ENCODE results near the gene ICA1. TPM values are rescaled to one million over a fixed set of nuclear protein-coding genes. Genes with fewer than 3 reads are reported as not detected.

Gene ICA1
- total RNA-seq, 1 experiment from 2014 or later: not detected

GRCh38 chr7:8146788-8147413, 115.1 kb downstream of the ICA1 start:
- Histone ChIP-seq H3K4me3 (no peak overlapping the region), H3K9me3 (replicated peaks) (no peaks in the 10 kb centered on the region), H3K27me3 (replicated peaks) (no peaks in the 10 kb centered on the region), H3K36me3 (no peaks in the 10 kb centered on the region), H3K4me1 (replicated peaks) (no peaks in the 10 kb centered on the region), H3K27ac (no peak overlapping the region)
- no peak for DNase-seq (ENCODE audit: low read depth in 1 of 2, low spot score in 2 of 2)

- Histone ChIP-seq H3K27me3 (replicated peaks) (no peaks in the 10 kb centered on the region), H3K36me3 (no peaks in the 10 kb centered on the region), H3K27ac (no peak overlapping the region), H3K4me3 (no peak overlapping the region), H3K4me1 (replicated peaks) (no peaks in the 10 kb centered on the region), H3K9me3 (replicated peaks) (no peaks in the 10 kb centered on the region)
- no peak for DNase-seq (ENCODE audit: low read depth in 1 of 2, low spot score in 2 of 2)
These were observed 115.7 kb downstream of the ICA1 start for GRCh38 chr7:8146106-8146787.

- H3K27ac ChIP-seq: no peak overlapping the region
- H3K4me1 ChIP-seq (replicated peaks): no peaks in the 10 kb centered on the region
- no peak for DNase-seq (ENCODE audit: low read depth in 1 of 2, low spot score in 2 of 2)
- no peaks in the 10 kb centered on the region for H3K36me3 ChIP-seq
- H3K9me3 ChIP-seq (replicated peaks): no peaks in the 10 kb centered on the region
- H3K4me3 ChIP-seq: no peak overlapping the region
- H3K27me3 ChIP-seq (replicated peaks): no peaks in the 10 kb centered on the region
These were observed 117.1 kb downstream of the ICA1 start for GRCh38 chr7:8144856-8145255.

GRCh38 chr7:8143151-8143874, 118.7 kb downstream of the ICA1 start:
- Histone ChIP-seq H3K9me3 (replicated peaks) (no peaks in the 10 kb centered on the region), H3K36me3 (no peaks in the 10 kb centered on the region), H3K4me1 (replicated peaks) (no peaks in the 10 kb centered on the region), H3K27ac (no peak overlapping the region), H3K4me3 (no peak overlapping the region), H3K27me3 (replicated peaks) (no peaks in the 10 kb centered on the region)
- DNase-seq (ENCODE audit: low read depth in 1 of 2, low spot score in 2 of 2): no peak

- DNase-seq (ENCODE audit: low read depth in 1 of 2, low spot score in 2 of 2): no peak
- no peaks in the 10 kb centered on the region for H3K4me1 ChIP-seq (replicated peaks)
- H3K4me3 ChIP-seq: no peak overlapping the region
- H3K36me3 ChIP-seq: no peaks in the 10 kb centered on the region
- no peaks in the 10 kb centered on the region for H3K9me3 ChIP-seq (replicated peaks)
- no peak overlapping the region for H3K27ac ChIP-seq
- no peaks in the 10 kb centered on the region for H3K27me3 ChIP-seq (replicated peaks)
These were observed 119.5 kb downstream of the ICA1 start for GRCh38 chr7:8142477-8142876.

GRCh38 chr7:8141070-8141469, 120.9 kb downstream of the ICA1 start:
- H3K27ac ChIP-seq: no peak overlapping the region
- no peak for DNase-seq (ENCODE audit: low read depth in 1 of 2, low spot score in 2 of 2)
- no peaks in the 10 kb centered on the region for H3K4me1 ChIP-seq (replicated peaks)
- H3K9me3 ChIP-seq (replicated peaks): no peaks in the 10 kb centered on the region
- no peak overlapping the region for H3K4me3 ChIP-seq
- H3K27me3 ChIP-seq (replicated peaks): no peaks in the 10 kb centered on the region
- no peaks in the 10 kb centered on the region for H3K36me3 ChIP-seq

- no peak overlapping the region for H3K4me3 ChIP-seq
- no peaks in the 10 kb centered on the region for H3K4me1 ChIP-seq (replicated peaks)
- no peak overlapping the region for H3K27ac ChIP-seq
- DNase-seq (ENCODE audit: low read depth in 1 of 2, low spot score in 2 of 2): no peak
- no peaks in the 10 kb centered on the region for H3K27me3 ChIP-seq (replicated peaks)
- H3K36me3 ChIP-seq: no peaks in the 10 kb centered on the region
- H3K9me3 ChIP-seq (replicated peaks): no peaks in the 10 kb centered on the region
These were observed 125.8 kb downstream of the ICA1 start for GRCh38 chr7:8136051-8136730.

GRCh38 chr7:8135417-8135816, 126.5 kb downstream of the ICA1 start:
- H3K9me3 ChIP-seq (replicated peaks): no peaks in the 10 kb centered on the region
- no peak overlapping the region for H3K27ac ChIP-seq
- DNase-seq (ENCODE audit: low read depth in 1 of 2, low spot score in 2 of 2): no peak
- no peaks in the 10 kb centered on the region for H3K27me3 ChIP-seq (replicated peaks)
- H3K4me3 ChIP-seq: no peak overlapping the region
- no peaks in the 10 kb centered on the region for H3K4me1 ChIP-seq (replicated peaks)
- no peaks in the 10 kb centered on the region for H3K36me3 ChIP-seq

GRCh38 chr7:8134089-8134733, 127.8 kb downstream of the ICA1 start:
- Histone ChIP-seq H3K4me1 (replicated peaks) (no peaks in the 10 kb centered on the region), H3K4me3 (no peak overlapping the region), H3K27ac (no peak overlapping the region), H3K9me3 (replicated peaks) (no peaks in the 10 kb centered on the region), H3K36me3 (no peaks in the 10 kb centered on the region), H3K27me3 (replicated peaks) (no peaks in the 10 kb centered on the region)
- no peak for DNase-seq (ENCODE audit: low read depth in 1 of 2, low spot score in 2 of 2)

GRCh38 chr7:8133188-8133848, 128.6 kb downstream of the ICA1 start:
- Histone ChIP-seq H3K4me1 (replicated peaks) (no peaks in the 10 kb centered on the region), H3K27me3 (replicated peaks) (no peaks in the 10 kb centered on the region), H3K36me3 (no peaks in the 10 kb centered on the region), H3K4me3 (no peak overlapping the region), H3K27ac (no peak overlapping the region), H3K9me3 (replicated peaks) (no peaks in the 10 kb centered on the region)
- no peak for DNase-seq (ENCODE audit: low read depth in 1 of 2, low spot score in 2 of 2)

GRCh38 chr7:8131694-8132605, 130.0 kb downstream of the ICA1 start:
- Histone ChIP-seq H3K9me3 (replicated peaks) (no peaks in the 10 kb centered on the region), H3K4me3 (no peak overlapping the region), H3K27ac (no peak overlapping the region), H3K4me1 (replicated peaks) (no peaks in the 10 kb centered on the region), H3K27me3 (replicated peaks) (no peaks in the 10 kb centered on the region), H3K36me3 (no peaks in the 10 kb centered on the region)
- DNase-seq (ENCODE audit: low read depth in 1 of 2, low spot score in 2 of 2): no peak

GRCh38 chr7:8130663-8131062, 131.3 kb downstream of the ICA1 start:
- Histone ChIP-seq H3K36me3 (no peaks in the 10 kb centered on the region), H3K4me3 (no peak overlapping the region), H3K27ac (no peak overlapping the region)

More at GRCh38 chr7:8130663-8131062, 131.3 kb downstream of the ICA1 start:
- DNase-seq (ENCODE audit: low read depth in 1 of 2, low spot score in 2 of 2): no peak
- no peaks in the 10 kb centered on the region for H3K27me3 ChIP-seq (replicated peaks)
- no peaks in the 10 kb centered on the region for H3K9me3 ChIP-seq (replicated peaks)
- no peaks in the 10 kb centered on the region for H3K4me1 ChIP-seq (replicated peaks)

All from SJSA1 (cell line).